ENCODE results near the gene SBNO2. TPM values are rescaled to one million over a fixed set of nuclear protein-coding genes. Genes with fewer than 3 reads are reported as not detected.

SBNO2 gene
- total RNA-seq, 1 donor from 2014 or later, result 120 TPM

GRCh38 chr19:1082928-1083816 is 90.9 kb downstream of the SBNO2 start:
- no peak for DNase-seq (ENCODE audit: low spot score in 2 of 2)
- intact Hi-C loops (cut with DNase I), result no loop called here

GRCh38 chr19:1082165-1082927 is 91.7 kb downstream of the SBNO2 start:
- TF ChIP-seq, protein P1, sequence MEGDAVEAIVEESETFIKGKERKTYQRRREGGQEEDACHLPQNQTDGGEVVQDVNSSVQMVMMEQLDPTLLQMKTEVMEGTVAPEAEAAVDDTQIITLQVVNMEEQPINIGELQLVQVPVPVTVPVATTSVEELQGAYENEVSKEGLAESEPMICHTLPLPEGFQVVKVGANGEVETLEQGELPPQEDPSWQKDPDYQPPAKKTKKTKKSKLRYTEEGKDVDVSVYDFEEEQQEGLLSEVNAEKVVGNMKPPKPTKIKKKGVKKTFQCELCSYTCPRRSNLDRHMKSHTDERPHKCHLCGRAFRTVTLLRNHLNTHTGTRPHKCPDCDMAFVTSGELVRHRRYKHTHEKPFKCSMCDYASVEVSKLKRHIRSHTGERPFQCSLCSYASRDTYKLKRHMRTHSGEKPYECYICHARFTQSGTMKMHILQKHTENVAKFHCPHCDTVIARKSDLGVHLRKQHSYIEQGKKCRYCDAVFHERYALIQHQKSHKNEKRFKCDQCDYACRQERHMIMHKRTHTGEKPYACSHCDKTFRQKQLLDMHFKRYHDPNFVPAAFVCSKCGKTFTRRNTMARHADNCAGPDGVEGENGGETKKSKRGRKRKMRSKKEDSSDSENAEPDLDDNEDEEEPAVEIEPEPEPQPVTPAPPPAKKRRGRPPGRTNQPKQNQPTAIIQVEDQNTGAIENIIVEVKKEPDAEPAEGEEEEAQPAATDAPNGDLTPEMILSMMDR (IDR thresholded peaks at IDR 0.05), result no peak
- Histone ChIP-seq H3K36me3 (peaks cover 0 to 11% of the 10 kb centered on the region in 2 donors), H3K27ac (no peak overlapping the region), H3K27me3 (no peaks in the 10 kb centered on the region), H3K4me3 (no peak overlapping the region), H3K9me3 (no peaks in the 10 kb centered on the region), H3K4me1 (no peaks in the 10 kb centered on the region)
- intact Hi-C loops (cut with DNase I), result no loop called here
- DNase-seq (ENCODE audit: low spot score in 2 of 2), result no peak

More at GRCh38 chr19:1082928-1083816, 90.9 kb downstream of the SBNO2 start:
- TF ChIP-seq, protein P1 (IDR thresholded peaks at IDR 0.05), result no peak
- H3K27ac ChIP-seq, result no peak overlapping the region
- H3K4me3 ChIP-seq, result no peak overlapping the region
- H3K27me3 ChIP-seq, result no peaks in the 10 kb centered on the region
- no peaks in the 10 kb centered on the region for H3K4me1 ChIP-seq
- peaks cover 1 to 17% of the 10 kb centered on the region in 2 donors for H3K36me3 ChIP-seq
- H3K9me3 ChIP-seq, result no peaks in the 10 kb centered on the region

DNA sequence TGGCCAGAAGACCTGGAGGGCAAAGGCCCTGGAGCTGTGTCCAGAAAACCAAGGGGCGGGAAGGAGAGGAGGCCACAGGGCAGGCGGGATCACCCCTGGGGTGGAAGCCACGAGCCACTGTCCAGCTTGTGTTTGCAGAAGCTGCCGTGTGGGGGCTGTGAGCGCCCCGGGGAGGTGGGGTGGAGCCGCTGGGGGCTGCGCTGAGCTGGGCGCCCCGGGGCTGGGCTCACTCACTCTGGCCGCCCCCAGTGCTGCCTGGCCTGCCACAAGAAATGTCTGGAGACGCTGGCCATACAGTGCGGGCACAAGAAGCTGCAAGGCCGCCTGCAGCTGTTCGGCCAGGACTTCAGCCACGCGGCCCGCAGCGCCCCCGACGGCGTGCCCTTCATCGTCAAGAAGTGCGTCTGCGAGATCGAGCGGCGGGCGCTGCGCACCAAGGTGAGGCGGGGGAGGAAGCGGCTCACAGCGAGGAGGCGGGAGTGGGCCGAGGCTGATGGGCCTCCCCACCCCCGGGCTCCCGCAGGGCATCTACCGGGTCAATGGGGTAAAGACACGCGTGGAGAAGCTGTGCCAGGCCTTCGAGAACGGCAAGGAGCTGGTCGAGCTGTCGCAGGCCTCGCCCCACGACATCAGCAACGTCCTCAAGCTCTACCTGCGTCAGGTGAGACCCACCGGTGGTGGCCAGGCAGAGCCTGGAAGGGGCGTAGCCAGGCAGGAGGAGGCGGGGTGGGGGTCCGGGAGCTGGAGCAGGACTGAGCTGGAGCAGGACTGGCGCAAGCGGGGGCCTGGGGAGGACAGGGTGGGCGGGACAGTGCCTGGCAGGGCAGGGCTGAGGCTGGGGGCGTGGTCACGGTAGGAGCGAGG is 92.5 kb downstream of the SBNO2 start:
- peaks cover 0 to 9% of the 10 kb centered on the region in 2 donors for H3K36me3 ChIP-seq
- H3K4me3 ChIP-seq, result no peak overlapping the region
- DNase-seq (ENCODE audit: low spot score in 2 of 2), result no peak
- no peaks in the 10 kb centered on the region for H3K9me3 ChIP-seq
- TF ChIP-seq, protein P1 (IDR thresholded peaks at IDR 0.05), result no peak
- no peak overlapping the region for H3K27ac ChIP-seq
- intact Hi-C loops (cut with DNase I), result no loop called here
- H3K4me1 ChIP-seq, result no peaks in the 10 kb centered on the region
- H3K27me3 ChIP-seq, result no peaks in the 10 kb centered on the region

DNA sequence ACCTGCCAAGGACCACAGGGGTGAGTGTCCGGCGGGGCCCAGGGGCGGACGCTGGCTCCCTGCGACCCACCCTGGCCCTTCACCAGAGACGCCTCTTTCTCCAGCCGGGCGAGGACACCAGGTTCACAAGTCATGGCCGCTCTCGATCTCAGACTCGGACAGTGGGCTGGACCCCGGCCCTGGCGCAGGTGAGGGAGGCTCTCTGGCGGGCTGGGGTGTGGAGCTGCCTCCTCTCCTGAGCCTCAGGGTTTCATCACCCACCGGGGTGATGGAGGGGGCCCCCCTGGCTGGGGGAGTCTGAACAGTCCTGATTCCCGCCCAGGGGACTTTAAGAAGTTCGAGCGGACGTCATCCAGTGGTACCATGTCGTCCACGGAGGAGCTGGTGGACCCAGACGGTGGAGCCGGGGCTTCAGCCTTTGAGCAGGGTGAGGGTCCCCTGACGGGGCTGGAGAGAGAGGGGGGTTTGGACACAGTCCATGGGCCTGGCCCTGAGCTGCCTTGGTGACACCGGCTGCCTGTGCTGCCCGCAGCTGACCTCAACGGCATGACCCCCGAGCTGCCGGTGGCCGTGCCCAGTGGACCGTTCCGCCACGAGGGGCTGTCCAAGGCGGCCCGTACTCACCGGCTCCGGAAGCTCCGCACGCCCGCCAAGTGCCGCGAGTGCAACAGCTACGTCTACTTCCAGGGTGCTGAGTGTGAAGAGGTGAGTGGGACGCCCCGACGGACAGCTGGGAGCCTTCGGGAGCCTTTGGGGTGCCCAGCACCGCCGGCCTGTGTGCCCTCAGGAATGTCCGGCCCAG is 93.5 kb downstream of the SBNO2 start:
- Histone ChIP-seq H3K36me3 (no peaks in the 10 kb centered on the region), H3K27me3 (no peaks in the 10 kb centered on the region), H3K4me1 (no peaks in the 10 kb centered on the region), H3K4me3 (no peak overlapping the region), H3K27ac (no peak overlapping the region), H3K9me3 (no peaks in the 10 kb centered on the region)
- intact Hi-C loops (cut with DNase I), result no loop called here
- TF ChIP-seq, protein P1 (IDR thresholded peaks at IDR 0.05), result no peak
- DNase-seq (ENCODE audit: low spot score in 2 of 2), result no peak
